Mucosa of rectum (tissue), 2 donors: ENCODE measurements around the gene SLC25A36.
"Not testable (repeated sequence)": the region's sequence is repeated elsewhere in the genome, so short reads cannot be mapped to it uniquely, and the experiment has no call there.

Source experiments
- H3K27ac ChIP-seq, 2 donors: one replicate each; pipeline ENCODE4 v1.7.0; 2013; ENCODE audit warnings: inconsistent platforms in 2 of 2, low read depth in 2 of 2, low read length in 2 of 2
- H3K27me3 ChIP-seq, 2 donors: one replicate each; pipeline ENCODE4 v1.7.0; 2013; ENCODE audit warnings: low read length in 2 of 2; ENCODE audit not compliant: control insufficient read depth in 2 of 2, insufficient read depth in 2 of 2
- H3K36me3 ChIP-seq, 2 donors: one replicate each; pipeline ENCODE4 v1.7.0; 2013; ENCODE audit warnings: low read length in 2 of 2; ENCODE audit not compliant: control insufficient read depth in 2 of 2, insufficient read depth in 2 of 2
- H3K4me1 ChIP-seq, 2 donors: one replicate each; pipeline ENCODE4 v1.7.0; 2013; ENCODE audit warnings: low read length in 2 of 2, mild to moderate bottlenecking in 1 of 2; ENCODE audit not compliant: control insufficient read depth in 2 of 2, insufficient read depth in 2 of 2
- H3K4me3 ChIP-seq, 2 donors: one replicate each; pipeline ENCODE4 v1.7.0; 2013; ENCODE audit warnings: low read length in 2 of 2
- H3K9ac ChIP-seq, 2 donors: one replicate each; pipeline ENCODE4 v1.7.0; 2013; ENCODE audit warnings: low read length in 2 of 2, low read depth in 1 of 2, mild to moderate bottlenecking in 1 of 2
- H3K9me3 ChIP-seq, 2 donors: one replicate each; pipeline ENCODE4 v1.7.0; 2013; ENCODE audit warnings: low read length in 2 of 2; ENCODE audit not compliant: control insufficient read depth in 2 of 2
- donor health status: healthy.
- donor health status: Normal muscosa, but diverticular disease.

The SLC25A36 gene

GRCh38 chr3:140987792-140988191 is 46.2 kb downstream of the SLC25A36 start:
- H3K36me3 ChIP-seq, H3K9ac ChIP-seq, H3K4me1 ChIP-seq, H3K27ac ChIP-seq, H3K4me3 ChIP-seq, H3K9me3 ChIP-seq, H3K27me3 ChIP-seq: not testable (repeated sequence)

- Histone ChIP-seq H3K9me3 (no peaks in the 10 kb centered on the region), H3K36me3 (no peaks in the 10 kb centered on the region)
Measured at GRCh38 chr3:140994316-140994715, 52.7 kb downstream of the SLC25A36 start.

DNA sequence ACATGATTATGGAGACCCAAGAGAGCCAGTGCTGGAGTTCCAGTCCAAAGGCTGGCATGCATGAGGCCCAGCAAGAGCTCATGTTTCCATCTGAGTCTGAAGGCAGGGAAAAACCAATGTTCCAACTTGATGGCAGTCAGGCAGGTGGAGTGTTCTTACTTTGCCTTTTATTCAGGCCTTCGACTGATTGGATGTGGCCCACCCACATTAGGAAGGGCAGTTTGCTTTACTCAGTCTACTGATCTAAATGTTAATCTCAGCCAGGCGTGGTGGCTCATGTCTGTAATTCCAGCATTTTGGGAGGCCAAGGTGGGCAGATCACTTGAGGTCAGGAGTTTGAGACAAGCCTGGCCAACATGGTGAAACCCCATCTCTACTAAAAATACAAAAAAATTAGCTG is 53.2 kb downstream of the SLC25A36 start:
- H3K4me1 ChIP-seq, result not testable (repeated sequence)

More at GRCh38 chr3:140994316-140994715, 52.7 kb downstream of the SLC25A36 start:
- Histone ChIP-seq H3K9ac (no peak overlapping the region), H3K4me3 (no peak overlapping the region), H3K4me1 (no peaks in the 10 kb centered on the region), H3K27me3 (peaks cover 0 to 5% of the 10 kb centered on the region in 2 donors), H3K27ac (no peak overlapping the region)

GRCh38 chr3:140995881-140996280 is 54.2 kb downstream of the SLC25A36 start:
- Histone ChIP-seq H3K9me3 (no peaks in the 10 kb centered on the region), H3K27me3 (peaks cover 0 to 5% of the 10 kb centered on the region in 2 donors), H3K4me3 (no peak overlapping the region), H3K27ac (no peak overlapping the region), H3K9ac (no peak overlapping the region), H3K4me1 (no peaks in the 10 kb centered on the region), H3K36me3 (no peaks in the 10 kb centered on the region)

More for the DNA sequence above, 53.2 kb downstream of the SLC25A36 start:
- not testable (repeated sequence) for H3K4me3 ChIP-seq, H3K9ac ChIP-seq, H3K27ac ChIP-seq, H3K9me3 ChIP-seq, H3K27me3 ChIP-seq, H3K36me3 ChIP-seq

GRCh38 chr3:141000027-141000663 is 58.5 kb downstream of the SLC25A36 start:
- Histone ChIP-seq H3K4me3 (no peak overlapping the region), H3K9me3 (no peaks in the 10 kb centered on the region)

GRCh38 chr3:141000686-141001085 is 59.0 kb downstream of the SLC25A36 start:
- Histone ChIP-seq H3K9ac (no peak overlapping the region), H3K27ac (no peak overlapping the region), H3K4me3 (no peak overlapping the region), H3K4me1 (no peaks in the 10 kb centered on the region), H3K36me3 (no peaks in the 10 kb centered on the region), H3K27me3 (peaks cover 0 to 5% of the 10 kb centered on the region in 2 donors), H3K9me3 (no peaks in the 10 kb centered on the region)

More at GRCh38 chr3:141000027-141000663, 58.5 kb downstream of the SLC25A36 start:
- no peak overlapping the region for H3K9ac ChIP-seq
- H3K27me3 ChIP-seq, result peaks cover 0 to 5% of the 10 kb centered on the region in 2 donors
- H3K36me3 ChIP-seq, result no peaks in the 10 kb centered on the region
- H3K4me1 ChIP-seq, result no peaks in the 10 kb centered on the region
- no peak overlapping the region for H3K27ac ChIP-seq

- no peaks in the 10 kb centered on the region for H3K9me3 ChIP-seq
- H3K36me3 ChIP-seq, result no peaks in the 10 kb centered on the region
- H3K4me3 ChIP-seq, result no peak overlapping the region
Measured at GRCh38 chr3:141006344-141006743, 64.7 kb downstream of the SLC25A36 start.

DNA sequence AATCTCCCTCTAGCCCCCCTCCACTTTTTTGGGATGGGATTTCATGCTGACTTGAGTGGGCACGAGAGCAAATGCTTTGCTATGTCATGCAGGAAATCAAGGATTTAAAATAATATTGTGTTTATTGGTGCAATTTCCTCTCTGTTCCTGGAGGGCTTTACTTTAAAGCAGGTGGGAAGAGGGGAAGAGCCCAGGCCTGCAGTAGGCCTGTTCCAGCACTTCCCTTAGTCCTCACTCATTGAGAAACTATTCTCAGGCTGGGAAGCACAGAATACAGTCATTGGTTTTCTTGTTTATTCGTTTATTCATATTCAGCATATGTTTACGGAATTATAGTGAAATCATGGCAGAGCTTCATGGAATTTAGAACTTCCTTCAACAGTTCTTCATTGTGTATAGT is 67.9 kb downstream of the SLC25A36 start:
- H3K9ac ChIP-seq, result no peak overlapping the region
- H3K4me1 ChIP-seq, result no peaks in the 10 kb centered on the region
- H3K27ac ChIP-seq, result no peak overlapping the region
- H3K36me3 ChIP-seq, result no peaks in the 10 kb centered on the region
- H3K4me3 ChIP-seq, result no peak overlapping the region
- peaks cover 0 to 3% of the 10 kb centered on the region in 2 donors for H3K27me3 ChIP-seq
- no peaks in the 10 kb centered on the region for H3K9me3 ChIP-seq

More at GRCh38 chr3:141006344-141006743, 64.7 kb downstream of the SLC25A36 start:
- Histone ChIP-seq H3K9ac (no peak overlapping the region), H3K27me3 (peaks cover 0 to 3% of the 10 kb centered on the region in 2 donors), H3K27ac (no peak overlapping the region), H3K4me1 (no peaks in the 10 kb centered on the region)

GRCh38 chr3:141011232-141011996 is 69.8 kb downstream of the SLC25A36 start:
- H3K9ac ChIP-seq, result no peak overlapping the region
- peaks cover 0 to 3% of the 10 kb centered on the region in 2 donors for H3K27me3 ChIP-seq
- no peaks in the 10 kb centered on the region for H3K36me3 ChIP-seq
- no peak overlapping the region for H3K4me3 ChIP-seq
- H3K9me3 ChIP-seq, result no peaks in the 10 kb centered on the region
- no peaks in the 10 kb centered on the region for H3K4me1 ChIP-seq
- H3K27ac ChIP-seq, result no peak overlapping the region

- no peak overlapping the region for H3K27ac ChIP-seq
- H3K9ac ChIP-seq, result no peak overlapping the region
- H3K4me1 ChIP-seq, result no peaks in the 10 kb centered on the region
Measured at GRCh38 chr3:141011997-141012262, 70.3 kb downstream of the SLC25A36 start.

More at GRCh38 chr3:141011997-141012262, 70.3 kb downstream of the SLC25A36 start:
- Histone ChIP-seq H3K36me3 (no peaks in the 10 kb centered on the region), H3K9me3 (no peaks in the 10 kb centered on the region), H3K27me3 (peaks cover 0 to 3% of the 10 kb centered on the region in 2 donors), H3K4me3 (no peak overlapping the region)
